B cell (primary cell): ENCODE measurements around the gene GFRA3. TPM values are rescaled to one million over a fixed set of nuclear protein-coding genes. Genes with fewer than 3 reads are reported as not detected.
A peak's percentile ranks its signal among the peaks of the same experiment; 100 is the strongest.

Source experiments
- ATAC-seq: fragments of 200-7000 bp; cut with Tn5 transposase; one replicate; pipeline ENCODE4 v1.10.0; 2021; ENCODE audit warnings: low read depth, mild to moderate bottlenecking, moderate number of reproducible peaks, moderate library complexity
- CTCF ChIA-PET: fragments of 350-600 bp; sonication (Branson Sonifier 250); formaldehyde crosslinking; loops from one replicate; lab custom pipeline; 2021; ENCODE audit warnings: antibody characterized with exemption, inconsistent platforms; lab: Charles Lee
- POLR2A ChIA-PET: fragments of 350-600 bp; sonication (Branson Sonifier 250); formaldehyde crosslinking; loops from one replicate; lab custom pipeline; 2021; ENCODE audit warnings: antibody characterized with exemption; lab: Charles Lee
- DNase-seq: peaks from one replicate; pipeline ENCODE4 v3.0.0; 2013
- H2AFZ ChIP-seq: 2 replicates; pipeline ENCODE4 v1.6.1; 2012; ENCODE audit warnings: mild to moderate bottlenecking, low read depth, low read length; ENCODE audit not compliant: insufficient read depth, poor library complexity, severe bottlenecking
- H3K27ac ChIP-seq, 2 donors: 1 replicate in 1 of 2; 2 replicates in 1 of 2; pipeline ENCODE4 v1.5.1; 2012 to 2013; ENCODE audit warnings: low read length in 2 of 2, mild to moderate bottlenecking in 2 of 2, moderate library complexity in 1 of 2
- H3K27me3 ChIP-seq, 4 experiments: fragments of 200-600 bp in 1 of 4; sonication (generic) in 1 of 4; replicated peaks in 1 of 4; 1 replicate in 2 of 4; 2 replicates in 2 of 4; pipeline versions ENCODE4 v1.6.1 to v1.7.0; 2013 to 2016; ENCODE audit warnings: low read length in 3 of 4, mild to moderate bottlenecking in 2 of 4, mixed read lengths in 1 of 4, moderate library complexity in 1 of 4; ENCODE audit not compliant: insufficient read depth in 4 of 4, control insufficient read depth in 3 of 4; ENCODE audit errors: control extremely low read depth in 1 of 4
- H3K36me3 ChIP-seq, 2 experiments: replicated peaks in 1 of 2; 1 replicate in 1 of 2; 2 replicates in 1 of 2; pipeline versions ENCODE4 v1.6.1 to v1.7.1; 2013; ENCODE audit warnings: low read length in 1 of 2; ENCODE audit not compliant: insufficient read depth in 2 of 2, control insufficient read depth in 1 of 2; ENCODE audit errors: control extremely low read depth in 1 of 2, extremely low read depth in 1 of 2
- H3K4me1 ChIP-seq, 2 donors: fragments of 200-600 bp in 1 of 2; sonication (generic) in 1 of 2; 1 replicate in 1 of 2; 2 replicates in 1 of 2; pipeline versions ENCODE4 v1.5.1 to v1.6.1; 2013 to 2017; ENCODE audit warnings: low read length in 2 of 2; ENCODE audit not compliant: control insufficient read depth in 2 of 2, insufficient read depth in 2 of 2
- H3K4me2 ChIP-seq: replicated peaks from 2 replicates; pipeline ENCODE3; 2012; ENCODE audit warnings: mild to moderate bottlenecking, low read depth, low read length; ENCODE audit not compliant: poor library complexity, severe bottlenecking
- H3K4me3 ChIP-seq, 5 experiments: fragments of 200-600 bp in 1 of 5; sonication (generic) in 1 of 5; 1 replicate in 3 of 5; 2 replicates in 2 of 5; pipeline versions ENCODE4 v1.5.1 to v1.7.0; 2011 to 2016; ENCODE audit warnings: low read length in 4 of 5, mild to moderate bottlenecking in 4 of 5, low read depth in 2 of 5, control low read depth in 1 of 5, moderate library complexity in 1 of 5; ENCODE audit not compliant: insufficient read depth in 1 of 5; ENCODE audit errors: control extremely low read depth in 1 of 5, extremely low read depth in 1 of 5
- H3K79me2 ChIP-seq: fragments of 200-600 bp; sonication (generic); one replicate; pipeline ENCODE4 v1.6.0; 2016; ENCODE audit warnings: low read length; ENCODE audit not compliant: control insufficient read depth, insufficient read depth
- H3K9ac ChIP-seq: fragments of 200-600 bp; sonication (generic); 2 replicates; pipeline ENCODE4 v1.6.1; 2017; ENCODE audit warnings: mild to moderate bottlenecking, low read length, moderate library complexity
- H3K9me3 ChIP-seq, 3 donors: one replicate each; pipeline versions ENCODE4 v1.6.1 to v1.7.1; 2013; ENCODE audit warnings: low read length in 2 of 3; ENCODE audit not compliant: control insufficient read depth in 2 of 3, insufficient read depth in 1 of 3; ENCODE audit errors: control extremely low read depth in 1 of 3
- H4K20me1 ChIP-seq: 2 replicates; pipeline ENCODE4 v1.6.0; 2012; ENCODE audit warnings: mild to moderate bottlenecking, low read length; ENCODE audit not compliant: insufficient read depth, control insufficient read depth, poor library complexity, severe bottlenecking
- H3K27ac Mint-ChIP-seq: one replicate; pipeline ENCODE4 v1.8.0; 2021; ENCODE audit warnings: mixed read lengths
- H3K27me3 Mint-ChIP-seq: one replicate; pipeline ENCODE4 v1.8.0; 2021; ENCODE audit warnings: mixed read lengths
- H3K4me1 Mint-ChIP-seq: one replicate; pipeline ENCODE4 v1.8.0; 2021; ENCODE audit warnings: mixed read lengths
- H3K4me3 Mint-ChIP-seq: one replicate; pipeline ENCODE4 v1.8.0; 2021; ENCODE audit warnings: mixed read lengths
- H3K9me3 Mint-ChIP-seq: one replicate; pipeline ENCODE4 v1.8.0; 2022; ENCODE audit warnings: mixed read lengths; ENCODE audit not compliant: insufficient read depth
- EZH2 ChIP-seq: IDR thresholded peaks from 2 replicates; pipeline ENCODE4 v1.6.1; 2012; ENCODE audit warnings: borderline replicate concordance, low read depth, mild to moderate bottlenecking, moderate library complexity, low read length; ENCODE audit not compliant: insufficient read depth, poor library complexity, severe bottlenecking
- WGBS: methylation state at CpG from one replicate; pipeline ENCODE4 v1.1.5; 2013; ENCODE audit warnings: missing lambda C conversion rate; ENCODE audit not compliant: insufficient coverage; 5-methylcytosine and 5-hydroxymethylcytosine counted together
- intact Hi-C: fragments of 100-400 bp; cut with micrococcal nuclease; formaldehyde crosslinking; loops from one replicate; pipeline ENCODE4 v1.10.0; 2022
- polyA plus RNA-seq: library from polyadenylated mRNA; depleted of rRNA; stranded (reverse); fragments of >200 nt; gene quantifications from 2 replicates; pipeline ENCODE4 v1.2.3, GENCODE V29; 2012
- total RNA-seq, 2 donors: library from RNA; stranded (reverse); fragments of 120-200 nt in 1 of 2; gene quantifications; 1 replicate in 1 of 2; 2 replicates in 1 of 2; pipeline versions ENCODE4 v1.2.3 to v1.2.4, GENCODE V29; 2013 to 2022
- TF ChIP-seq, protein P1 (sequence below): fragments of 200-600 bp; IDR thresholded peaks from one replicate; pipeline ENCODE4 v1.8.0; 2022; ENCODE audit warnings: antibody characterized with exemption, mild to moderate bottlenecking

GFRA3 gene
- total and polyA plus RNA-seq, 2 donors (not counting 1 experiment from before 2014, with no cell fraction given) = not detected

GRCh38 chr5:138275379-138275782 lies 960 bp upstream of the GFRA3 start:
- Mint-ChIP-seq H3K4me3 (no peak overlapping the region), H3K4me1 (peaks cover 9% of the 10 kb centered on the region), H3K9me3 (no peaks in the 10 kb centered on the region), H3K27me3 (peaks cover 29% of the 10 kb centered on the region), H3K27ac (no peak overlapping the region)
- POLR2A ChIA-PET = no interaction called here
- 50% methylated on average over 1 of the region's 3 CpGs for WGBS
- H3K4me2 ChIP-seq = no peak overlapping the region
- no peak for ATAC-seq
- H2AFZ ChIP-seq = no peak overlapping the region
- DNase-seq = no peak
- no peaks in the 10 kb centered on the region for H3K9me3 ChIP-seq
- H3K27me3 ChIP-seq = peaks cover 0 to 23% (median 8%) of the 10 kb centered on the region in 4 experiments
- peaks cover 0 to 4% of the 10 kb centered on the region in 2 donors for H3K4me1 ChIP-seq
- CTCF ChIA-PET = interaction anchor here (1.4 kb wide), 1 partner anchor 77 kb away, joined by 5 read pairs; the partner anchor contains the start of gene KDM3B
- H3K9ac ChIP-seq = no peak overlapping the region
- H3K27ac ChIP-seq = no peak overlapping the region
- H4K20me1 ChIP-seq = no peaks in the 10 kb centered on the region
- TF ChIP-seq, protein P1, sequence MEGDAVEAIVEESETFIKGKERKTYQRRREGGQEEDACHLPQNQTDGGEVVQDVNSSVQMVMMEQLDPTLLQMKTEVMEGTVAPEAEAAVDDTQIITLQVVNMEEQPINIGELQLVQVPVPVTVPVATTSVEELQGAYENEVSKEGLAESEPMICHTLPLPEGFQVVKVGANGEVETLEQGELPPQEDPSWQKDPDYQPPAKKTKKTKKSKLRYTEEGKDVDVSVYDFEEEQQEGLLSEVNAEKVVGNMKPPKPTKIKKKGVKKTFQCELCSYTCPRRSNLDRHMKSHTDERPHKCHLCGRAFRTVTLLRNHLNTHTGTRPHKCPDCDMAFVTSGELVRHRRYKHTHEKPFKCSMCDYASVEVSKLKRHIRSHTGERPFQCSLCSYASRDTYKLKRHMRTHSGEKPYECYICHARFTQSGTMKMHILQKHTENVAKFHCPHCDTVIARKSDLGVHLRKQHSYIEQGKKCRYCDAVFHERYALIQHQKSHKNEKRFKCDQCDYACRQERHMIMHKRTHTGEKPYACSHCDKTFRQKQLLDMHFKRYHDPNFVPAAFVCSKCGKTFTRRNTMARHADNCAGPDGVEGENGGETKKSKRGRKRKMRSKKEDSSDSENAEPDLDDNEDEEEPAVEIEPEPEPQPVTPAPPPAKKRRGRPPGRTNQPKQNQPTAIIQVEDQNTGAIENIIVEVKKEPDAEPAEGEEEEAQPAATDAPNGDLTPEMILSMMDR = no peak
- no peaks in the 10 kb centered on the region for H3K79me2 ChIP-seq
- no peaks in the 10 kb centered on the region for H3K36me3 ChIP-seq
- H3K4me3 ChIP-seq = no peak overlapping the region
- intact Hi-C loops = no loop called here

DNA sequence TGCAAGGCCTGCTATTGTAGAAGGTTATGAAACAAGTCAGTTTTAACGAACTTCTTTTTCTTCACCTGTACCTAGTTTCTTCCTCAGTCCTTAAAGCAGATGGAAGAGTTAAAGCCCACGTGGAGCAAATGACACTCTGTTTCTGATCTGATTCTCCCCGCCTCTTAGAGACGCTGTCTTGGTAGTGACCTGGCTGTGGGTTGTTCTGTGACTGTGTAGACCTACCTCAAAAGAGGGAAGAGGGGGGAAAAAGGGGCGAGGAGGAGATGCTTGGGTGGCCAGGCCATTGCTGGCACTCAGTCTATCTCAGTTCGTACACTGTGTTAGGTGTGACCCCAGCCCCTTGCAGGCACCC lies 610 bp downstream of the GFRA3 start:
- H3K27ac ChIP-seq = no peak overlapping the region
- H3K36me3 ChIP-seq = no peaks in the 10 kb centered on the region
- ChIA-PET POLR2A (interaction anchor here (0.5 kb wide), 1 partner anchor 186 kb away, joined by 6 read pairs; no protein-coding TSS in a partner anchor), CTCF (no interaction called here)
- H3K27me3 Mint-ChIP-seq = peaks cover 32% of the 10 kb centered on the region
- peaks cover 0 to 23% (median 8%) of the 10 kb centered on the region in 4 experiments for H3K27me3 ChIP-seq
- peak overlapping the region; percentile 69 for H3K4me3 Mint-ChIP-seq
- DNase-seq = no peak
- 55% methylated on average over 4 of the region's 6 CpGs for WGBS
- intact Hi-C loops = no loop called here
- H3K79me2 ChIP-seq = no peaks in the 10 kb centered on the region
- no peak for ATAC-seq
- H3K4me3 ChIP-seq = no peak overlapping the region
- H3K9ac ChIP-seq = peak overlapping the region; percentile 34
- H3K27ac Mint-ChIP-seq = no peak overlapping the region
- peaks cover 0 to 4% of the 10 kb centered on the region in 2 donors for H3K4me1 ChIP-seq
- no peaks in the 10 kb centered on the region for H4K20me1 ChIP-seq
- H3K9me3 ChIP-seq = no peaks in the 10 kb centered on the region
- peak overlapping the region; percentile 56 for H2AFZ ChIP-seq
- peak overlapping the region; percentile 72 for H3K4me2 ChIP-seq
- no peaks in the 10 kb centered on the region for H3K9me3 Mint-ChIP-seq
- peaks cover 9% of the 10 kb centered on the region for H3K4me1 Mint-ChIP-seq
- TF ChIP-seq, protein P1 = no peak
- TF ChIP-seq EZH2 = no peak
